Right atrium auricular region (tissue), 2 donors: ENCODE data around the gene PRKAG2. TPM values are rescaled to one million over a fixed set of nuclear protein-coding genes. Genes with fewer than 3 reads are reported as not detected.

ENCODE experiments used
- DNase-seq: peaks from one replicate; pipeline ENCODE4 v3.0.0-alpha.2; 2019; ENCODE audit warnings: low spot score
- H3K27ac ChIP-seq, 2 donors: fragments of 200-600 bp; sonication (generic); 1 replicate in 1 of 2; 2 replicates in 1 of 2; pipeline ENCODE4 v1.5.1; 2016 to 2019
- H3K27me3 ChIP-seq, 2 donors: fragments of 200-600 bp; sonication (generic); one replicate each; pipeline versions ENCODE4 v1.5.1 to v1.6.0; 2017 to 2019
- H3K36me3 ChIP-seq: fragments of 200-600 bp; sonication (generic); one replicate; pipeline ENCODE4 v1.5.1; 2016
- H3K4me1 ChIP-seq, 2 donors: fragments of 200-600 bp; sonication (generic); one replicate each; pipeline versions ENCODE4 v1.5.1 to v1.6.0; 2017 to 2019
- H3K4me3 ChIP-seq, 2 donors: fragments of 200-600 bp; sonication (generic); 1 replicate in 1 of 2; 2 replicates in 1 of 2; pipeline ENCODE4 v1.5.1; 2017 to 2019; ENCODE audit warnings: mild to moderate bottlenecking in 1 of 2, moderate library complexity in 1 of 2
- H3K9me3 ChIP-seq, 2 donors: fragments of 200-600 bp; sonication (generic); one replicate each; pipeline ENCODE4 v1.5.1; 2019
- total RNA-seq, 2 donors: library from RNA; depleted of rRNA; stranded (reverse); fragments of >200 nt; gene quantifications; one replicate each; pipeline ENCODE4 v1.1.0, GENCODE V29; 2016
- TF ChIP-seq, protein P1 (sequence below), 2 donors: fragments of 200-600 bp; sonication (generic); IDR thresholded peaks; one replicate each; pipeline ENCODE4 v1.5.1; 2019; ENCODE audit warnings: antibody characterized with exemption in 2 of 2

The PRKAG2 gene
- total RNA-seq, 2 donors from 2014 or later: 133 to 177 TPM

GRCh38 chr7:151860771-151861170, 16.1 kb downstream of the PRKAG2 start:
- no peak for DNase-seq
- Histone ChIP-seq H3K36me3 (no peaks in the 10 kb centered on the region), H3K27ac (no peak overlapping the region), H3K27me3 (no peaks in the 10 kb centered on the region), H3K4me1 (peaks cover 0 to 8% of the 10 kb centered on the region in 2 donors), H3K4me3 (no peak overlapping the region), H3K9me3 (no peaks in the 10 kb centered on the region)
- TF ChIP-seq, protein P1, sequence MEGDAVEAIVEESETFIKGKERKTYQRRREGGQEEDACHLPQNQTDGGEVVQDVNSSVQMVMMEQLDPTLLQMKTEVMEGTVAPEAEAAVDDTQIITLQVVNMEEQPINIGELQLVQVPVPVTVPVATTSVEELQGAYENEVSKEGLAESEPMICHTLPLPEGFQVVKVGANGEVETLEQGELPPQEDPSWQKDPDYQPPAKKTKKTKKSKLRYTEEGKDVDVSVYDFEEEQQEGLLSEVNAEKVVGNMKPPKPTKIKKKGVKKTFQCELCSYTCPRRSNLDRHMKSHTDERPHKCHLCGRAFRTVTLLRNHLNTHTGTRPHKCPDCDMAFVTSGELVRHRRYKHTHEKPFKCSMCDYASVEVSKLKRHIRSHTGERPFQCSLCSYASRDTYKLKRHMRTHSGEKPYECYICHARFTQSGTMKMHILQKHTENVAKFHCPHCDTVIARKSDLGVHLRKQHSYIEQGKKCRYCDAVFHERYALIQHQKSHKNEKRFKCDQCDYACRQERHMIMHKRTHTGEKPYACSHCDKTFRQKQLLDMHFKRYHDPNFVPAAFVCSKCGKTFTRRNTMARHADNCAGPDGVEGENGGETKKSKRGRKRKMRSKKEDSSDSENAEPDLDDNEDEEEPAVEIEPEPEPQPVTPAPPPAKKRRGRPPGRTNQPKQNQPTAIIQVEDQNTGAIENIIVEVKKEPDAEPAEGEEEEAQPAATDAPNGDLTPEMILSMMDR (IDR thresholded peaks at IDR 0.05): no peak

DNA sequence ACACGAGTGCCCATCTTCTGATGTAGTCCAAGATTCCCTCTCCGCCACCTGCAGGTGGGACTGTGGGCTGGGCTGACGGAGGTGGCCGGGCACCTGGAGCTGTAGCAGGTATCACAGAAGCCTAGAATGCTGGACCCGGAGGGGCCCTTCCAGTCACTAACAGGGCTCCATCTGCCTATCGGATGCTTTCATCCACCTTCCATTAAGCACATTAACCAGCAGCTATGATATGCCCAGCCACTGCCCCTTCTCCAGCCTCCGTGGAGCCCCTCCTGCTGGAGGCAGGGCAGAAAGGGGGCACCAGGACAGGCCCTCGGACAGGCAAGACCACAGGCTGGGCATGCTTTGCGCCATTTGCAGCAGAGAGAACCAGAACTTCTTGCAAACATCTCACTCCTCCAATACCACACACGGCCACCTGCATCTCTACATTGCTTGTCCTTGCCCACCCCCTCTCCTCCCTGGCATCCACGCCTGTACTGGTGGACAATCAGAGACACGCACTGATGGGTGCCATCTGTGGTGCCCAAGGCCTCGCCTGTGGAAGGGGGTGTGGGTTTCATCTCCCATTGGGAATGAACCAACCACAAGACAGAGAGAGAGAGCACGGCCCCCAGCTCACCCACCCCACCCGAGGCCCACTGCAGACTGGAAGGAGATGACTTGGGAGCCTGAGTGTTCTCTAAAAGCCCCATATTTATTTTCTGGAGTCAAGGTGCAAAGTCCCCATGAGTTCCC, 16.8 kb downstream of the PRKAG2 start:
- H3K36me3 ChIP-seq: no peaks in the 10 kb centered on the region
- no peaks in the 10 kb centered on the region for H3K27me3 ChIP-seq
- H3K4me1 ChIP-seq: peaks cover 0 to 8% of the 10 kb centered on the region in 2 donors
- TF ChIP-seq, protein P1 (IDR thresholded peaks at IDR 0.05): no peak
- H3K27ac ChIP-seq: no peak overlapping the region
- no peaks in the 10 kb centered on the region for H3K9me3 ChIP-seq
- no peak overlapping the region for H3K4me3 ChIP-seq
- no peak for DNase-seq

GRCh38 chr7:151859111-151859947, 17.6 kb downstream of the PRKAG2 start:
- no peak overlapping the region for H3K27ac ChIP-seq
- no peak overlapping the region for H3K4me3 ChIP-seq
- TF ChIP-seq, protein P1 (IDR thresholded peaks at IDR 0.05): no peak
- no peaks in the 10 kb centered on the region for H3K36me3 ChIP-seq
- H3K4me1 ChIP-seq: peaks cover 0 to 12% of the 10 kb centered on the region in 2 donors
- DNase-seq: no peak
- no peaks in the 10 kb centered on the region for H3K27me3 ChIP-seq
- H3K9me3 ChIP-seq: no peaks in the 10 kb centered on the region

DNA sequence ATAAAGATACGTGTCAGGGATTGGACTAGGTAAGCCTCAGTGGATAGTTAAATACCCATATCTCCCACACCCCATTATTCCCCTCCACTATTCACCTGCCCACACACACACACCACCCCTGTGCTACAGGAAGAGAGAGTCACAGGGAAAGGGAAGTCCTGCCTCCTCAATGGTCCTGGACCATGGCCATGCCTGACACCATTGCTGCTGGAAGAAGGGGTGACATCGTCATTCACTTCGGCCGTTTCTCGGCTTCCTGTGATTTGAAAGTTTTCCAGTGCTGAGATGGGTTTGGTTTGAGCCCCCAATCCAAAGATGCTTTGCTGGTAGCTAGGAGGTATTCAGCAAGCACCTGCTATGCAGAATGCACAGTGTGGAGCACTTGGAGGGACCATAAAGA, 18.5 kb downstream of the PRKAG2 start:
- Histone ChIP-seq H3K27ac (no peak overlapping the region), H3K4me1 (peaks cover 0 to 16% of the 10 kb centered on the region in 2 donors), H3K4me3 (no peak overlapping the region), H3K27me3 (no peaks in the 10 kb centered on the region), H3K9me3 (no peaks in the 10 kb centered on the region), H3K36me3 (no peaks in the 10 kb centered on the region)
- DNase-seq: no peak
- TF ChIP-seq, protein P1 (IDR thresholded peaks at IDR 0.05): no peak

GRCh38 chr7:151857866-151858450, 19.0 kb downstream of the PRKAG2 start:
- Histone ChIP-seq H3K9me3 (no peaks in the 10 kb centered on the region), H3K27ac (no peak overlapping the region), H3K36me3 (no peaks in the 10 kb centered on the region), H3K4me3 (no peak overlapping the region), H3K4me1 (peaks cover 0 to 16% of the 10 kb centered on the region in 2 donors), H3K27me3 (no peaks in the 10 kb centered on the region)
- TF ChIP-seq, protein P1 (IDR thresholded peaks at IDR 0.05): no peak
- DNase-seq: no peak
